HepG2 (cell line): Measurements from ENCODE around the gene NAV2. TPM values are rescaled to one million over a fixed set of nuclear protein-coding genes. Genes with fewer than 3 reads are reported as not detected.

ENCODE experiments used
- AGO1 ChIP-seq: fragments of 200-400 bp; formaldehyde crosslinking; IDR thresholded peaks from 2 replicates; pipeline ENCODE4 v1.6.1; 2017; ENCODE audit warnings: mild to moderate bottlenecking, low read depth, low read length, moderate library complexity; ENCODE audit not compliant: poor library complexity, severe bottlenecking
- ARHGAP35 ChIP-seq: sonication (generic); formaldehyde crosslinking; IDR thresholded peaks from 2 replicates; pipeline ENCODE4 v1.9.0; 2022; ENCODE audit warnings: mild to moderate bottlenecking, inconsistent platforms, moderate library complexity, missing genetic modification reagents, borderline replicate concordance
- CBFB ChIP-seq: sonication (generic); formaldehyde crosslinking; IDR thresholded peaks from 2 replicates; pipeline ENCODE4 v1.4.0; 2020; ENCODE audit warnings: missing genetic modification reagents
- KDM1A ChIP-seq: IDR thresholded peaks from 2 replicates; pipeline ENCODE4 v1.6.1; 2016; ENCODE audit warnings: missing compliant biosample characterization
- MATR3 ChIP-seq: sonication (generic); formaldehyde crosslinking; IDR thresholded peaks from 2 replicates; pipeline ENCODE4 v1.4.0; 2020; ENCODE audit warnings: missing genetic modification reagents
- NAIF1 ChIP-seq: sonication (generic); formaldehyde crosslinking; IDR thresholded peaks from 2 replicates; pipeline ENCODE4 v1.5.0; 2020; ENCODE audit warnings: mild to moderate bottlenecking, missing genetic modification reagents, borderline replicate concordance
- NFIC ChIP-seq: IDR thresholded peaks from 2 replicates; pipeline ENCODE4 v1.6.1; 2012; ENCODE audit warnings: mild to moderate bottlenecking, low read length, inconsistent platforms
- NFKBIZ ChIP-seq: IDR thresholded peaks from 2 replicates; pipeline ENCODE4 v1.6.1; 2018; ENCODE audit warnings: missing genetic modification reagents, missing compliant biosample characterization
- RFX5 ChIP-seq: IDR thresholded peaks from 2 replicates; pipeline ENCODE4 v1.6.1; 2011; ENCODE audit warnings: low read depth, low read length, improper control_type of control experiment
- RFXAP ChIP-seq: sonication (generic); formaldehyde crosslinking; IDR thresholded peaks from 2 replicates; pipeline ENCODE4 v1.4.0; 2020; ENCODE audit warnings: missing genetic modification reagents, borderline replicate concordance
- TARDBP ChIP-seq: sonication (generic); formaldehyde crosslinking; IDR thresholded peaks from 2 replicates; pipeline ENCODE4 v1.8.0; 2022; ENCODE audit warnings: mild to moderate bottlenecking, missing genetic modification reagents
- TRIM24 ChIP-seq: sonication (generic); formaldehyde crosslinking; IDR thresholded peaks from 2 replicates; pipeline ENCODE4 v1.8.0; 2022; ENCODE audit warnings: mild to moderate bottlenecking, missing genetic modification reagents
- XRCC5 ChIP-seq: fragments of 200-400 bp; formaldehyde crosslinking; optimal IDR thresholded peaks from 2 replicates; pipeline ENCODE3; 2017; ENCODE audit warnings: mild to moderate bottlenecking, low read length
- ZC3H13 ChIP-seq: sonication (generic); formaldehyde crosslinking; IDR thresholded peaks from 2 replicates; pipeline ENCODE4 v1.8.1; 2023; ENCODE audit warnings: mild to moderate bottlenecking, missing genetic modification reagents, moderate library complexity
- ZFP36L1 ChIP-seq: sonication (generic); formaldehyde crosslinking; IDR thresholded peaks from 2 replicates; pipeline ENCODE4 v1.8.0; 2022; ENCODE audit warnings: mild to moderate bottlenecking, missing genetic modification reagents, moderate library complexity
- ZNF256 ChIP-seq: sonication (generic); formaldehyde crosslinking; conservative IDR thresholded peaks from 2 replicates; pipeline ENCODE4 v1.4.0; 2020; ENCODE audit warnings: missing genetic modification reagents
- ZNF3 ChIP-seq: IDR thresholded peaks from 2 replicates; pipeline ENCODE4 v1.7.0; 2017; ENCODE audit warnings: inconsistent platforms
- ZNF432 ChIP-seq: sonication (generic); formaldehyde crosslinking; IDR thresholded peaks from 2 replicates; pipeline ENCODE4 v1.5.0; 2020; ENCODE audit warnings: missing genetic modification reagents, mild to moderate bottlenecking, borderline replicate concordance
- ZNF446 ChIP-seq: sonication (generic); formaldehyde crosslinking; IDR thresholded peaks from 2 replicates; pipeline ENCODE4 v1.5.0; 2020; ENCODE audit warnings: mild to moderate bottlenecking, missing genetic modification reagents
- ZNF749 ChIP-seq: sonication (generic); formaldehyde crosslinking; IDR thresholded peaks from 2 replicates; pipeline ENCODE4 v1.8.0; 2022; ENCODE audit warnings: mild to moderate bottlenecking, missing genetic modification reagents, moderate library complexity, borderline replicate concordance
- polyA plus RNA-seq, 8 experiments: library from polyadenylated mRNA; depleted of rRNA in 3 of 8; stranded (reverse) in 7 of 8; unstranded in 1 of 8; fragments of >200 nt; fragmentation: Illumina TruSeq in 4 of 8; extraction: Trizol in 4 of 8; gene quantifications; 2 replicates each; pipeline versions ENCODE4 v1.2.1 to v1.2.3, GENCODE V29; 2011 to 2016; ENCODE audit warnings: low read depth in 4 of 8, missing spikeins in 1 of 8, mixed read lengths in 1 of 8; ENCODE audit not compliant: insufficient read depth in 1 of 8
- total RNA-seq, 5 experiments: library from RNA; depleted of rRNA; stranded (reverse); fragments of >200 nt; fragmentation: Illumina TruSeq; extraction: Trizol; gene quantifications; 2 replicates each; pipeline ENCODE4 v1.2.3, GENCODE V29; 2016; ENCODE audit warnings: low read depth in 1 of 5
- TF ChIP-seq, protein P1 (sequence below): sonication (generic); formaldehyde crosslinking; conservative IDR thresholded peaks from 2 replicates; pipeline ENCODE4 v1.8.0; 2022; ENCODE audit warnings: low read depth, missing genetic modification reagents
- TF ChIP-seq, protein P2 (sequence below): IDR thresholded peaks from 2 replicates; pipeline ENCODE4 v1.6.1; 2012; ENCODE audit warnings: inconsistent platforms
- TF ChIP-seq, protein P3 (sequence below): sonication (generic); formaldehyde crosslinking; IDR thresholded peaks from 2 replicates; pipeline ENCODE4 v1.4.0; 2020; ENCODE audit warnings: missing genetic modification reagents
- TF ChIP-seq, protein P4 (sequence below): sonication (generic); formaldehyde crosslinking; IDR thresholded peaks from 2 replicates; pipeline ENCODE4 v1.8.1; 2023; ENCODE audit warnings: missing genetic modification reagents, mild to moderate bottlenecking, borderline replicate concordance
- TF ChIP-seq, protein P5 (sequence below): sonication (generic); formaldehyde crosslinking; IDR thresholded peaks from 2 replicates; pipeline ENCODE4 v1.5.1; 2020; ENCODE audit warnings: missing genetic modification reagents, mild to moderate bottlenecking, borderline replicate concordance

The NAV2 gene
- total and polyA plus RNA-seq, 2 of the 13 experiments (the other 11 are each of a cell fraction or from before 2014, with no cell fraction given), result 9.3 to 34.6 TPM

DNA sequence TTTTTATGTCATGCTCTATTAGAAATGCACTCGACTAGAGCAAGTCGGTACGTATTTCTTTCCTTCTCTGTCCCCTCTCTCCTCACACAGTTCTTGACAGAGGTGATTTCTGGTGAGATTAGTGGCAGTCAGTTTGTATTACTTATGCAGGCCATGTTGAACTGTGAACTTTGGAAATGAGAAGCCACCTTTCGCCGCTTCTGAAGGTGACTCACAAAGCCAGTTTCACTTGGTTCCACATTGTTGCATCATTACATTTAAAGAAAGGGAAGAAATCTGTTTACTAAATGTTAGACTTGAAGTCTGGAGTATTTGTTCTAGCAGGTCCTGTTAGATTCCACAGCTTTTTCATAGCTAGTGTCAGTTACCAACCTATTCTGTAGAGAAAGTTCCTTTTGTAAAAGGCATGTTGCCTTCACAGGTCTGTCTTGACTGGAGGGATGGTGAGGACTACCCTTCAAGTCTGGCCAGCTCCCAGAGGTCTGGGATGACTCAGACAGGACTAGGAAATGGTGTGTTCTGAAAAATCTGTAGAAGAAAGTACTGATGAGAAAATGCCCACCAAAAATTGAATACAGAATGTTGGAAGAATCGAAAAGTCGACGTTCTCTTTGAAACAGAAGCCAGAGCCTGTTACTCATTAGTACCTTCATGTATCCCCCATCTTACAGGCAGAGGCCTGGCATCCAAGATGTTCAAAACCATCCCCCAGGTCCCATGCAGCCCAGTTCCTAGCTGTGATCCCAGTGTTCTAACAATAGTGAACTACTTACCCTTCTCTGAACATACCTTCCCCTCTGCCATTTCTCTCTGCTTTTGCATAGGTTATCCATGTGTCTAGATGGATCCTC is 266.3 kb downstream of the NAV2 start (continued):
- TF ChIP-seq TRIM24 (no peak), MATR3 (CRISPR knock-in tag) (no peak), CBFB (CRISPR knock-in tag) (0 out of 2 replicates have a peak, but pooled peaks have one; percentile 39), ZNF749 (CRISPR knock-in tag) (0 out of 2 replicates have a peak, but pooled peaks have one; percentile 40), ZNF3 (CRISPR knock-in tag) (no peak; the same call in 1 of the 2 replicates), RFXAP (CRISPR knock-in tag) (no peak), ZNF256 (CRISPR knock-in tag) (no peak), NAIF1 (no peak), ZNF432 (CRISPR knock-in tag) (no peak), ZFP36L1 (CRISPR knock-in tag) (0 out of 2 replicates have a peak, but pooled peaks have one; percentile 49), ZNF446 (no peak), AGO1 (no peak), TARDBP (CRISPR knock-in tag) (peak; percentile 56; the same call in 1 of the 2 replicates), RFX5 (no peak), KDM1A (CRISPR knock-in tag) (no peak), ARHGAP35 (CRISPR knock-in tag) (no peak), NFIC (peak; percentile 79; the same call in 1 of the 2 replicates), ZC3H13 (CRISPR knock-in tag) (no peak), XRCC5 (no peak), NFKBIZ (CRISPR knock-in tag) (peak; percentile 40; the same call in 1 of the 2 replicates)
- TF ChIP-seq, protein P1, sequence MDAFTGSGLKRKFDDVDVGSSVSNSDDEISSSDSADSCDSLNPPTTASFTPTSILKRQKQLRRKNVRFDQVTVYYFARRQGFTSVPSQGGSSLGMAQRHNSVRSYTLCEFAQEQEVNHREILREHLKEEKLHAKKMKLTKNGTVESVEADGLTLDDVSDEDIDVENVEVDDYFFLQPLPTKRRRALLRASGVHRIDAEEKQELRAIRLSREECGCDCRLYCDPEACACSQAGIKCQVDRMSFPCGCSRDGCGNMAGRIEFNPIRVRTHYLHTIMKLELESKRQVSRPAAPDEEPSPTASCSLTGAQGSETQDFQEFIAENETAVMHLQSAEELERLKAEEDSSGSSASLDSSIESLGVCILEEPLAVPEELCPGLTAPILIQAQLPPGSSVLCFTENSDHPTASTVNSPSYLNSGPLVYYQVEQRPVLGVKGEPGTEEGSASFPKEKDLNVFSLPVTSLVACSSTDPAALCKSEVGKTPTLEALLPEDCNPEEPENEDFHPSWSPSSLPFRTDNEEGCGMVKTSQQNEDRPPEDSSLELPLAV (CRISPR knock-in tag), result no peak
- TF ChIP-seq, protein P2, sequence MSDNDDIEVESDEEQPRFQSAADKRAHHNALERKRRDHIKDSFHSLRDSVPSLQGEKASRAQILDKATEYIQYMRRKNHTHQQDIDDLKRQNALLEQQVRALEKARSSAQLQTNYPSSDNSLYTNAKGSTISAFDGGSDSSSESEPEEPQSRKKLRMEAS, result 0 out of 2 replicates have a peak, but pooled peaks have one; percentile 21
- TF ChIP-seq, protein P3, sequence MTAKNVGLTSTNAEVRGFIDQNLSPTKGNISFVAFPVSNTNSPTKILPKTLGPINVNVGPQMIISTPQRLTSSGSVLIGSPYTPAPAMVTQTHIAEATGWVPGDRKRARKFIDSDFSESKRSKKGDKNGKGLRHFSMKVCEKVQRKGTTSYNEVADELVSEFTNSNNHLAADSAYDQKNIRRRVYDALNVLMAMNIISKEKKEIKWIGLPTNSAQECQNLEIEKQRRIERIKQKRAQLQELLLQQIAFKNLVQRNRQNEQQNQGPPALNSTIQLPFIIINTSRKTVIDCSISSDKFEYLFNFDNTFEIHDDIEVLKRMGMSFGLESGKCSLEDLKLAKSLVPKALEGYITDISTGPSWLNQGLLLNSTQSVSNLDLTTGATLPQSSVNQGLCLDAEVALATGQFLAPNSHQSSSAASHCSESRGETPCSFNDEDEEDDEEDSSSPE (CRISPR knock-in tag), result no peak
- TF ChIP-seq, protein P4, sequence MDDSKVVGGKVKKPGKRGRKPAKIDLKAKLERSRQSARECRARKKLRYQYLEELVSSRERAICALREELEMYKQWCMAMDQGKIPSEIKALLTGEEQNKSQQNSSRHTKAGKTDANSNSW, result no peak
- TF ChIP-seq, protein P5, sequence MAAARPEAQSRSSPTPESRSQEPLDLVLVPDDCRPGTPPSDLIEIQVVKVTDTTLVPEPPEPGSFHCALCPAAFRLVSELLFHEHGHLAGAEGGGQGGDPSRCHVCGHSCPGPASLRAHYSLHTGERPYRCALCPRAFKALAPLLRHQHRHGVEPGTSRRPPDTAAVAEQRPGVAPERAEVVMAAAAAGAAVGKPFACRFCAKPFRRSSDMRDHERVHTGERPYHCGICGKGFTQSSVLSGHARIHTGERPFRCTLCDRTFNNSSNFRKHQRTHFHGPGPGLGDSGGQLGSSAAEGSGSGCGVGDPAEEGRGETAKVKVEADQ, result 0 out of 2 replicates have a peak, but pooled peaks have one; percentile 42
